Spleen (tissue), 11 donors: ENCODE data around the gene DGKB. TPM values are rescaled to one million over a fixed set of nuclear protein-coding genes. Genes with fewer than 3 reads are reported as not detected.

Experiments used
- DNase-seq: peaks from one replicate; pipeline ENCODE4 v3.0.0-alpha.2; 2020
- H3K27ac ChIP-seq, 8 donors: fragments of 200-600 bp; sonication (generic) in 7 of 8; 1 replicate in 4 of 8; 2 replicates in 4 of 8; pipeline versions ENCODE4 v1.5.0 to v1.8.0; 2016 to 2021; ENCODE audit warnings: inconsistent platforms in 4 of 8, mild to moderate bottlenecking in 4 of 8, moderate library complexity in 1 of 8
- H3K27me3 ChIP-seq, 7 donors: fragments of 200-600 bp; sonication (generic) in 6 of 7; replicated peaks in 1 of 7; 1 replicate in 4 of 7; 2 replicates in 3 of 7; pipeline versions ENCODE4 v1.5.0 to v1.8.0; 2016 to 2021; ENCODE audit warnings: inconsistent platforms in 3 of 7, mild to moderate bottlenecking in 1 of 7
- H3K36me3 ChIP-seq, 6 donors: fragments of 200-600 bp; sonication (generic) in 5 of 6; 1 replicate in 4 of 6; 2 replicates in 2 of 6; pipeline versions ENCODE4 v1.5.0 to v1.8.0; 2016 to 2021; ENCODE audit warnings: inconsistent platforms in 2 of 6
- H3K4me1 ChIP-seq, 6 donors: fragments of 200-600 bp; sonication (generic) in 5 of 6; 1 replicate in 3 of 6; 2 replicates in 3 of 6; pipeline versions ENCODE4 v1.5.0 to v1.8.0; 2016 to 2021; ENCODE audit warnings: inconsistent platforms in 3 of 6
- H3K4me3 ChIP-seq, 8 donors: fragments of 200-600 bp; sonication (generic) in 7 of 8; 1 replicate in 4 of 8; 2 replicates in 4 of 8; pipeline versions ENCODE4 v1.5.0 to v1.8.0; 2016 to 2021; ENCODE audit warnings: inconsistent platforms in 4 of 8, mild to moderate bottlenecking in 4 of 8, moderate library complexity in 2 of 8
- H3K9me3 ChIP-seq, 8 donors: fragments of 200-600 bp; sonication (generic) in 7 of 8; 1 replicate in 4 of 8; 2 replicates in 4 of 8; pipeline versions ENCODE4 v1.5.0 to v1.8.0; 2016 to 2021; ENCODE audit warnings: inconsistent platforms in 4 of 8
- POLR2A ChIP-seq, 3 donors: fragments of 450-650 bp; IDR thresholded peaks; one replicate each; pipeline ENCODE4 v1.5.1; 2017; ENCODE audit warnings: antibody characterized with exemption in 3 of 3, mild to moderate bottlenecking in 1 of 3
- POLR2AphosphoS5 ChIP-seq, 3 donors: sonication (generic); formaldehyde crosslinking; IDR thresholded peaks; one replicate each; pipeline ENCODE4 v1.5.1; 2017; ENCODE audit warnings: antibody characterized with exemption in 3 of 3
- WGBS, 5 donors: extraction: QIAGEN DNeasy Blood & Tissue Kit in 3 of 5; methylation state at CpG; one replicate each; pipeline versions ENCODE4 v1.1.5 to v1.1.7; 2013 to 2018; 5-methylcytosine and 5-hydroxymethylcytosine counted together
- intact Hi-C: fragments of 100-400 bp; cut with DNase I; formaldehyde crosslinking; loops from one replicate; pipeline ENCODE4 v1.15.0; 2023; ENCODE audit warnings: low total_unique reads
- polyA plus RNA-seq, 3 donors: library from polyadenylated mRNA; stranded (reverse); fragments of 200-250 nt; gene quantifications; one replicate each; pipeline ENCODE4 v1.2.1, GENCODE V29; 2013
- total RNA-seq, 7 donors: library from RNA; depleted of rRNA in 3 of 7; stranded (reverse); fragments of >200 nt in 3 of 7; fragmentation: NEBNext Ultra II Directional in 4 of 7; extraction: Animal tissue kit (Norgen Biotek cat#: 25700) in 4 of 7; gene quantifications; one replicate each; pipeline versions ENCODE4 v1.1.0 to v1.2.1, GENCODE V29; 2016 to 2021
- TF ChIP-seq, protein P1 (sequence below), 11 experiments: fragments of 200-600 bp in 7 of 11; fragments of 450-650 bp in 4 of 11; sonication (generic) in 4 of 11; IDR thresholded peaks in 8 of 11; conservative IDR thresholded peaks in 3 of 11; 1 replicate in 7 of 11; 2 replicates in 4 of 11; pipeline versions ENCODE4 v1.4.0 to v1.8.0; 2016 to 2021; ENCODE audit warnings: antibody characterized with exemption in 11 of 11, inconsistent platforms in 4 of 11, mild to moderate bottlenecking in 1 of 11
- donor health status: healthy with polysubstance abuse.
- donor health status: DM: no; HTN: no; CAD: no; lungs with moderate emphysema.
- donor health status: DM: no; HTN: no; CAD: no.
- donor health status: Bipolar disorder and iron deficiency.
- donor health status: healthy.
- donor health status: DM: no; HTN: no; CAD: no.
- donor health status: DM: yes; HTN: yes; CAD: no.

Gene DGKB
- total and polyA plus RNA-seq, 10 donors, result 0.02 to 0.26 (median 0.03) TPM; not detected in 6

DNA sequence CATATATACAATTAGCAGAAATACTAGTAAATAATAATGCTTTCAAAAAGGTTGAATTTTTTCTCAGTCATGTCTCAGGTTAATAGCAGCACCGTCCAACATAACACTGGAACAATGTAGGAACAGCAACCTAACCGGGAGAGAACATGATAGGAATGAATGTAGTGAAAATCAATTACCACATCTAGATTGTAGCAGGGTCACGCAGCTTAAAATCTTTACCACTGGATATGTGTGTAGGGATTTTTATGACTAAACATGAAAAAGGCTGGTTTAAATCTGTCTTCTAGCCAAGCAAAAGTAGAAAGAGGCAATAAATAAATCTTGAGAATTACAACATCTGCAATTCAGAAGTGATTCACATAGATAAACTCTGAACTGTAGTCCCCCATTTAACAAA, 326.0 kb downstream of the DGKB start:
- intact Hi-C loops, result no loop called here
- 87 to 95% (median 88%) methylated on average over 3 of the region's 3 CpGs for WGBS, 5 donors
- H3K9me3 ChIP-seq, result peaks cover 0 to 3% (median 0%) of the 10 kb centered on the region in 8 donors
- no peaks in the 10 kb centered on the region for H3K27me3 ChIP-seq
- DNase-seq, result no peak
- H3K27ac ChIP-seq, result no peak overlapping the region
- H3K4me1 ChIP-seq, result no peaks in the 10 kb centered on the region
- H3K36me3 ChIP-seq, result no peaks in the 10 kb centered on the region
- TF ChIP-seq POLR2A (IDR thresholded peaks at IDR 0.05), result no peak
- no peak for TF ChIP-seq POLR2AphosphoS5 (IDR thresholded peaks at IDR 0.05)
- TF ChIP-seq, protein P1, sequence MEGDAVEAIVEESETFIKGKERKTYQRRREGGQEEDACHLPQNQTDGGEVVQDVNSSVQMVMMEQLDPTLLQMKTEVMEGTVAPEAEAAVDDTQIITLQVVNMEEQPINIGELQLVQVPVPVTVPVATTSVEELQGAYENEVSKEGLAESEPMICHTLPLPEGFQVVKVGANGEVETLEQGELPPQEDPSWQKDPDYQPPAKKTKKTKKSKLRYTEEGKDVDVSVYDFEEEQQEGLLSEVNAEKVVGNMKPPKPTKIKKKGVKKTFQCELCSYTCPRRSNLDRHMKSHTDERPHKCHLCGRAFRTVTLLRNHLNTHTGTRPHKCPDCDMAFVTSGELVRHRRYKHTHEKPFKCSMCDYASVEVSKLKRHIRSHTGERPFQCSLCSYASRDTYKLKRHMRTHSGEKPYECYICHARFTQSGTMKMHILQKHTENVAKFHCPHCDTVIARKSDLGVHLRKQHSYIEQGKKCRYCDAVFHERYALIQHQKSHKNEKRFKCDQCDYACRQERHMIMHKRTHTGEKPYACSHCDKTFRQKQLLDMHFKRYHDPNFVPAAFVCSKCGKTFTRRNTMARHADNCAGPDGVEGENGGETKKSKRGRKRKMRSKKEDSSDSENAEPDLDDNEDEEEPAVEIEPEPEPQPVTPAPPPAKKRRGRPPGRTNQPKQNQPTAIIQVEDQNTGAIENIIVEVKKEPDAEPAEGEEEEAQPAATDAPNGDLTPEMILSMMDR (IDR thresholded peaks at IDR 0.05 in 8 of 11, conservative IDR thresholded peaks at IDR 0.05 in 3 of 11), result no peak
- H3K4me3 ChIP-seq, result no peak overlapping the region

DNA sequence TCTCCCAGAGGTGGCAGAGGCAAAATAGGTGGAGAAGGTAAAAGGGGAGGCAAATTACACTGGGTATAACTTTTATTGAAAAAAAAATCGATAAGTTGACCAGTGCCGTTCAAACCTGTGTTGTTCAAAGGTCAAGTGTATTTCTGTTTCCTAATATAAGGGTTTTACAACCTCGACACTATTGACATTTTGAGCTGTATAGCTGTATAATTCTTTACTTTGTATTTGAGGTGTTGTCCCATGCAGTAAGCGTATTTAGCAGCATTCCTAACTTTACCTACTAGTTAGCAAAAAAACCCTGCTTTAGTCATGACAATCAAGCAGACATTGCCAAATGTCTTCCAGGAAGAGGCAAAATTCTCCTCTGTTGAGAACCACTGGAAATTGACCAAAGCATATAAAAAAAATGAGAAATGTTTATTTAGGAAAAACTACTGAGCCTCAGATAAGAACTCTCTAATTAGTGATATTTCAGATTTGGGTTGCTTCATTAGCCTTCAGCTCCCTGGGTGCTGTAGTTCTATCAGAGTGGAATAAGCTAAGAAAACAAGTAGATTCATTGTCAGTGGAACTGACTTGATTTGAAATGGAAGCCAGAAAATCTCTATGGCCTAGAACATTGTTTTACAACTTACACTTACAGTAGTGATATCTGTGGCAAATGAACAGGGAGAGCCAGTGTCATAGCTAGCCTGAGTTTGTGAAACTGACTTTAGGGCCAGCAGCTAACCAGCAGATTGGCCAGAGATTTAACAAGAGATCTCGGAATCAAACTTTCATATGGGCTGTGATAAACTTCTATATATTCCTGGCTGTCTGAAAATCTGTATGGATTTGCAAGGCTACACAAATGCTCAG, 331.6 kb downstream of the DGKB start:
- no peak overlapping the region for H3K27ac ChIP-seq
- 77 to 95% (median 85%) methylated on average over 5 of the region's 5 CpGs for WGBS, 5 donors
- no peak for DNase-seq
- no peak overlapping the region for H3K4me3 ChIP-seq
- no peaks in the 10 kb centered on the region for H3K36me3 ChIP-seq
- H3K27me3 ChIP-seq, result no peaks in the 10 kb centered on the region
- H3K9me3 ChIP-seq, result no peaks in the 10 kb centered on the region
- no peaks in the 10 kb centered on the region for H3K4me1 ChIP-seq
- TF ChIP-seq POLR2AphosphoS5 (IDR thresholded peaks at IDR 0.05) (no peak), POLR2A (IDR thresholded peaks at IDR 0.05) (no peak)
- TF ChIP-seq, protein P1 (IDR thresholded peaks at IDR 0.05 in 8 of 11, conservative IDR thresholded peaks at IDR 0.05 in 3 of 11), result no peak
- intact Hi-C loops, result no loop called here

DNA sequence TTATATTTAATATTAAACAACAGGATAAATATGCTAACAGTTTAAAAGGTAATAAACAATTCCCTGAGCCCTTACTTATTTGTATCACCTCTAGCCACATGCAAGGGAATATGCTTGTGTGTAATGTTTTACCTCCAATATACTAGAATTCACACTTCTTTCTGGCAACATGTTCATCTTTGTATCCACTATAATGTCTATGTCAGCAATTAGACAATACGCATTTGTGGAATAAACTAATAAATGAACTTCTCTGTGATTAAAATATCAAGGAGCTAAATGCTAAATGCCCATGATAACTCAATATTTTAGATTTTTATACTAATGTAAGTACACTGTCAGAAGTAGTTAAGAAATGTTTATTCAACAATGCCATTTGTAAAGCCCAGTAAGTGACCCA, 350.5 kb downstream of the DGKB start:
- H3K4me3 ChIP-seq, result no peak overlapping the region
- intact Hi-C loops, result no loop called here
- no peaks in the 10 kb centered on the region for H3K36me3 ChIP-seq
- no peak for DNase-seq
- no peaks in the 10 kb centered on the region for H3K4me1 ChIP-seq
- 82 to 100% (median 96%) methylated on average over 1 of the region's 1 CpG for WGBS, 5 donors
- no peaks in the 10 kb centered on the region for H3K9me3 ChIP-seq
- no peak for TF ChIP-seq POLR2AphosphoS5 (IDR thresholded peaks at IDR 0.05)
- TF ChIP-seq, protein P1 (IDR thresholded peaks at IDR 0.05 in 8 of 11, conservative IDR thresholded peaks at IDR 0.05 in 3 of 11), result no peak
- no peak for TF ChIP-seq POLR2A (IDR thresholded peaks at IDR 0.05)
- no peak overlapping the region for H3K27ac ChIP-seq
- H3K27me3 ChIP-seq, result no peaks in the 10 kb centered on the region

DNA sequence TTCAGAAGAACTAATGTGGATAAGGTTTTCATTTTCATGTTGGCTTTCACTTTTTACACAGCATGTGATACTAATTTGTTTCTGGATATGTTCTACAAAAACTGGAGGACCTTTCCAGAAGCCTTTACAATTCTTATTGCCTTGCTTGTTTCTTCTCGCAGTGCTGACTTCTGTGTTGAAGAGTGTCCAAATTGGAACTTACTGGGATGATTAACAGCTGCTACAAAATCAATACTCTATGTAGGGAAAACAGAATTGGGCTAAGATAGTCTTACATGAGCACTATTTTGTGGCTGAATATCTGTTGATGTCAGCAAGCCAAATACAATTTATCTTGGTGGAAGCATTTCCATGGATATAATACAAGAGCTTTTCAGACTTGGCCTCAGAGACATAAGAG, 351.2 kb downstream of the DGKB start:
- Histone ChIP-seq H3K4me1 (no peaks in the 10 kb centered on the region), H3K9me3 (no peaks in the 10 kb centered on the region), H3K4me3 (no peak overlapping the region), H3K27me3 (no peaks in the 10 kb centered on the region), H3K27ac (no peak overlapping the region), H3K36me3 (no peaks in the 10 kb centered on the region)
- 67 to 84% (median 73%) methylated on average over 1 of the region's 1 CpG for WGBS, 5 donors
- intact Hi-C loops, result no loop called here
- DNase-seq, result no peak
- TF ChIP-seq POLR2AphosphoS5 (IDR thresholded peaks at IDR 0.05), result no peak
- no peak for TF ChIP-seq POLR2A (IDR thresholded peaks at IDR 0.05)
